Keratinocyte (primary cell): Measurements from ENCODE around the gene NPHP1. TPM values are rescaled to one million over a fixed set of nuclear protein-coding genes. Genes with fewer than 3 reads are reported as not detected.
A peak's percentile ranks its signal among the peaks of the same experiment; 100 is the strongest.

Experiments used
- DNase-seq: peaks from one replicate; pipeline ENCODE4 v3.0.0-alpha.2; 2011; ENCODE audit warnings: low read depth, missing footprints, low spot score
- FAIRE-seq: peaks from 2 replicates; lab custom pipeline; 2011; peaks lifted over from hg19 to GRCh38; lab: Jason Lieb, UNC
- H2AFZ ChIP-seq: 2 replicates; pipeline ENCODE4 v1.6.0; 2012; ENCODE audit warnings: low read length, control low read depth, inconsistent platforms; ENCODE audit not compliant: control insufficient read depth
- H3K27ac ChIP-seq: 2 replicates; pipeline ENCODE4 v1.5.1; 2011; ENCODE audit warnings: low read length; ENCODE audit not compliant: control insufficient read depth, insufficient read depth
- H3K27me3 ChIP-seq: 3 replicates; pipeline ENCODE4 v1.6.0; 2011; ENCODE audit warnings: low read length; ENCODE audit not compliant: control insufficient read depth, insufficient read depth; ENCODE audit errors: extremely low read depth
- H3K36me3 ChIP-seq, 2 experiments: 2 replicates in 1 of 2; 3 replicates in 1 of 2; pipeline ENCODE4 v1.5.1; 2011; ENCODE audit warnings: low read length in 2 of 2, mild to moderate bottlenecking in 1 of 2; ENCODE audit not compliant: control insufficient read depth in 2 of 2, insufficient read depth in 2 of 2; ENCODE audit errors: extremely low read depth in 1 of 2
- H3K4me1 ChIP-seq: 3 replicates; pipeline ENCODE4 v1.5.1; 2011; ENCODE audit warnings: low read length; ENCODE audit not compliant: control insufficient read depth, insufficient read depth; ENCODE audit errors: extremely low read depth
- H3K4me2 ChIP-seq: 3 replicates; pipeline ENCODE4 v1.6.0; 2011; ENCODE audit warnings: low read depth, low read length; ENCODE audit not compliant: control insufficient read depth, insufficient read depth; ENCODE audit errors: extremely low read depth
- H3K4me3 ChIP-seq, 3 experiments: fragments of 200-600 bp in 1 of 3; sonication (generic) in 1 of 3; 2 replicates in 2 of 3; 3 replicates in 1 of 3; pipeline ENCODE4 v1.5.1; 2011 to 2016; ENCODE audit warnings: low read length in 3 of 3, mild to moderate bottlenecking in 3 of 3, control low read depth in 2 of 3, inconsistent platforms in 1 of 3, low read depth in 1 of 3, mixed read lengths in 1 of 3, mixed run types in 1 of 3, moderate library complexity in 1 of 3; ENCODE audit not compliant: control insufficient read depth in 2 of 3, insufficient read depth in 2 of 3; ENCODE audit errors: extremely low read depth in 1 of 3
- H3K79me2 ChIP-seq: 2 replicates; pipeline ENCODE4 v1.6.0; 2012; ENCODE audit warnings: low read length; ENCODE audit not compliant: control insufficient read depth, insufficient read depth
- H3K9ac ChIP-seq: 3 replicates; pipeline ENCODE4 v1.6.0; 2011; ENCODE audit warnings: low read length; ENCODE audit not compliant: control insufficient read depth, insufficient read depth; ENCODE audit errors: extremely low read depth
- H3K9me1 ChIP-seq: 3 replicates; pipeline ENCODE4 v1.6.0; 2011; ENCODE audit warnings: low read length; ENCODE audit not compliant: control insufficient read depth, insufficient read depth; ENCODE audit errors: extremely low read depth
- H3K9me3 ChIP-seq: 2 replicates; pipeline ENCODE4 v1.5.1; 2012; ENCODE audit warnings: low read depth, low read length; ENCODE audit not compliant: control insufficient read depth
- H4K20me1 ChIP-seq: 3 replicates; pipeline ENCODE4 v1.6.0; 2011; ENCODE audit warnings: low read length; ENCODE audit not compliant: control insufficient read depth, insufficient read depth; ENCODE audit errors: extremely low read depth
- CTCF ChIP-seq, 3 experiments: IDR thresholded peaks in 1 of 3; conservative IDR thresholded peaks in 1 of 3; optimal IDR thresholded peaks in 1 of 3; 2 replicates in 2 of 3; 3 replicates in 1 of 3; pipeline versions ENCODE3 to v1.5.1; 2011; ENCODE audit warnings: low read length in 3 of 3, mild to moderate bottlenecking in 3 of 3, moderate library complexity in 2 of 3, control low read depth in 1 of 3, inconsistent platforms in 1 of 3; ENCODE audit not compliant: insufficient read depth in 2 of 3; ENCODE audit errors: extremely low read depth in 1 of 3
- EZH2 ChIP-seq: IDR thresholded peaks from one replicate; pipeline ENCODE4 v1.6.1; 2012; ENCODE audit warnings: inconsistent platforms, mild to moderate bottlenecking, low read length, moderate library complexity
- dilution Hi-C: fragments of 300-500 bp; cut with MboI; formaldehyde crosslinking; loops from one replicate; pipeline ENCODE4 v1.7.0; 2020; ENCODE audit warnings: low sequenced_read_pairs; ENCODE audit not compliant: extremely low pct_ligation_motif_present
- polyA plus RNA-seq, 5 experiments: library from polyadenylated mRNA; depleted of rRNA in 3 of 5; stranded (reverse) in 3 of 5; stranded (forward) in 1 of 5; unstranded in 1 of 5; fragments of >200 nt; gene quantifications; 1 replicate in 1 of 5; 2 replicates in 3 of 5; 3 replicates in 1 of 5; pipeline versions ENCODE4 v1.2.1 to v1.2.3, GENCODE V29; 2011 to 2012; ENCODE audit warnings: missing spikeins in 2 of 5, low read depth in 1 of 5, low replicate concordance in 1 of 5

The NPHP1 gene
- polyA plus RNA-seq, 1 donor (not counting 4 experiments of a cell fraction or from before 2014, with no cell fraction given), result 8.1 TPM

GRCh38 chr2:110124939-110125691 lies 79.7 kb downstream of the NPHP1 start:
- no peak for DNase-seq
- H2AFZ ChIP-seq, result peak overlapping the region; percentile 69
- peak overlapping the region; percentile 59 for H3K4me2 ChIP-seq

GRCh38 chr2:110124038-110124825 lies 80.6 kb downstream of the NPHP1 start:
- no peaks in the 10 kb centered on the region for H3K9me3 ChIP-seq
- no peak overlapping the region for H3K4me3 ChIP-seq
- no peaks in the 10 kb centered on the region for H3K27me3 ChIP-seq
- no peak overlapping the region for H3K27ac ChIP-seq
- H4K20me1 ChIP-seq, result no peaks in the 10 kb centered on the region
- no peak overlapping the region for H3K4me2 ChIP-seq
- H3K9me1 ChIP-seq, result no peaks in the 10 kb centered on the region
- no peaks in the 10 kb centered on the region for H3K79me2 ChIP-seq
- no peak overlapping the region for H2AFZ ChIP-seq
- TF ChIP-seq CTCF (optimal IDR thresholded peaks at IDR 0.05 in 1 of 3, IDR thresholded peaks at IDR 0.05 in 1 of 3, conservative IDR thresholded peaks at IDR 0.05 in 1 of 3; ENCODE audit: extremely low read depth in 1 of 3, insufficient read depth in 2 of 3, low read length in 3 of 3) (no peak), EZH2 (no peak)
- H3K9ac ChIP-seq, result no peak overlapping the region
- FAIRE-seq, result no peak
- H3K4me1 ChIP-seq, result peaks cover 17% of the 10 kb centered on the region
- H3K36me3 ChIP-seq, result no peaks in the 10 kb centered on the region
- dilution Hi-C loops, result no loop called here
- no peak for DNase-seq

More at GRCh38 chr2:110124939-110125691, 79.7 kb downstream of the NPHP1 start:
- Histone ChIP-seq H3K27ac (peak overlapping the region; percentile 42), H3K27me3 (no peaks in the 10 kb centered on the region), H3K36me3 (no peaks in the 10 kb centered on the region), H3K4me3 (no peak overlapping the region), H4K20me1 (no peaks in the 10 kb centered on the region), H3K9me3 (no peaks in the 10 kb centered on the region), H3K4me1 (peaks cover 17% of the 10 kb centered on the region), H3K79me2 (no peaks in the 10 kb centered on the region), H3K9me1 (no peaks in the 10 kb centered on the region), H3K9ac (no peak overlapping the region)
- dilution Hi-C loops, result no loop called here
- TF ChIP-seq CTCF (optimal IDR thresholded peaks at IDR 0.05 in 1 of 3, IDR thresholded peaks at IDR 0.05 in 1 of 3, conservative IDR thresholded peaks at IDR 0.05 in 1 of 3; ENCODE audit: extremely low read depth in 1 of 3, insufficient read depth in 2 of 3, low read length in 3 of 3) (no peak), EZH2 (no peak)
- peak; percentile 49 for FAIRE-seq
